ENCODE measurements around the gene MED22. TPM values are rescaled to one million over a fixed set of nuclear protein-coding genes. Genes with fewer than 3 reads are reported as not detected.
A peak's percentile ranks its signal among the peaks of the same experiment; 100 is the strongest.
"Not testable (repeated sequence)": the region's sequence is repeated elsewhere in the genome, so short reads cannot be mapped to it uniquely, and the experiment has no call there.

Gene MED22
- total RNA-seq, 2 donors from 2014 or later: 28.6 to 28.9 TPM

GRCh38 chr9:133344071-133344470 lies 3.9 kb downstream of the MED22 start:
- no peak for DNase-seq (ENCODE audit: low spot score)
- intact Hi-C loops (cut with DNase I): no loop called here

DNA sequence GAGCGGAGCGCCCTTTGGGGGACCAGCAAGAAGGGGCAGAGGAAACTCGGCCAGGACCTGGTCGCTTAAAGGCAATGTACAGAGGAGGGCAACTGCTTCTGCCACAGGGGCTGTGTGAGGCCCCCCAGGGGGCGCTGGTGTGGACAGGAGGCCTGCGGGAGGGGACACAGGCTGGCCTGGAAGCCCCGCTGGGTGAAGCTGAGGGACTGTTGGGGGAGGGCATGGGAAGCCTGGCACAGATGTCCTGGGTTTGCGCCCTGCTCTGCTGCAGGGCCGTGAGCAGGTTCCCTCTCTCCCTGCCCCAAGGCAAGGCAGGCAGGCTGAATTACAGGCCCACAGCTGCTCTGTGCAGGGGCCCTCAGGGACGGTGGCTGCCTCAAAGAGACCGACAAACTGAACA lies 5.4 kb downstream of the MED22 start:
- intact Hi-C loops (cut with DNase I): no loop called here
- DNase-seq (ENCODE audit: low spot score): no peak

GRCh38 chr9:133342069-133342406 lies 5.9 kb downstream of the MED22 start:
- DNase-seq (ENCODE audit: low spot score): no peak
- intact Hi-C loops (cut with DNase I): no loop called here

DNA sequence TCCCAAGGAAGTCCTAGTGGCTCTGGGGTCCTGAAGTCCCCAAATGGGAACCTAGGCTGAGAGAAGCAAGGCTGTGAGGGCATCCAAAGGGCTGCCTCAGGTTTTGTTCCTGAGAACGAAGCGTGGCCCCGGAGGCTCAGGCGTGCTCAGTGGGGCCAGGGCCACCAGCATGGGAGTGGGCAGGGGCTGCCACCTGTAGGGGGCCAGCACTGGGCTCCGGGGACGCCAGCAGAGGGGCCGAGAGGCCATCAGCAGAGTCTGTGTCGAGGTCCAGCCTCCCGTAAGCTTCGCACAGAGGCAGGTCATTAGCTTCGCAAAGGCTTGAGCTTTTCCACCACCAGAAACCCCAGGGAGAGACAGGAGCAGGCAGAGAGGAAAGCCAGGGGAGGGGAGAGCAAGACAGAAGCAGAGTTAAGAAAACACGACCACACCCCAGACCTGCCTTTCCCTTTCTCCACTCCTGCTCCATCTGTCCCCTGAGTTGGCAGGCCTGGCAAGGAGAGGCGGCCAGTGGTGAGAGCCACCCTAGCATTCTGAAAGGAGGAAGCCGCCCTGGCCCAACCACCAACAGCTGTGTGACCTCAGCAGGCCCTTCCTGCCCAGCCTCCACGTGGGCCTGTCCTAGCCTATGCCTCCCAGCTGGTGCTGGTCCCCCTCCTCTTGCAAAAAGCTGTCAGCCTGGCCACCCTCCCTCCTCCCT lies 6.4 kb downstream of the MED22 start:
- intact Hi-C loops (cut with DNase I): no loop called here
- DNase-seq (ENCODE audit: low spot score): peak; percentile 92

DNA sequence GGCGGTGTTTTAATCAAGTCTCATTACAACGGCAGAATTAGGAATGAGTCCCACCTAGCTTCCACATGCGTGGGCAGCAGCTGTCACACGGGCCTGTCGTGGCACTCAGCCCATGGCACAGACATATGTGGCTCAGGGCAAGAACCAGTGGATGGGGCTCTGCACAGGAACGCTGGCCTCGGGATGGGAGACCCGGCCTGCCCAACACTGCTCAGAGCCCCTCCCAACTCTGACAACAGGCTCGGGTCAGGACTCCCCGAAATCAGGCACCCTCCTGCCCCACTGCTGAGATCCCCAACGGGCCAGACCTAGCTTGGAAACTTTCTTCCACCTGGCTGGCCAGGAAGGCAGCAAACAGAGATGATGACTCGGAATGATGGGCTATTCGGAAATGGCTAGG lies 7.0 kb downstream of the MED22 start:
- DNase-seq (ENCODE audit: low spot score): no peak
- intact Hi-C loops (cut with DNase I): no loop called here

DNA sequence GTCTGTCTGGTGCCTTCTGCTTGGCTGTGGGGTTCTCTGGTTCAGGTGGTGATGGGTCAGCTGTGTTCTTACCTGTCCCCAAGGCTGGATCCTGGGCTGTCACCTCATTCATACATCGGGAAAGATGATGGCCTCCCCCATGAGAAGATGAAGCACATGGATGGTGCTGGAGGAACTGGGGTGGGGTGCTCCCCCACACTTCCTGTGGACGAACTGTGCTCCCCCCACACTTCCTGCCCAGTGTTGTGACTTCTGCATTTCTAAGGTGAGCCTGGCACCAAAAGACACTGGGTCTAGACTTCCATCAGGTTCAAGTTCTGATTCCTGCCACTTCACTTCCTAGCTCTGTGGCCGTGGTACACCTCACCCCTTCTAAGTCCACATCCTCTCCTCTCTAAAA lies 7.7 kb downstream of the MED22 start:
- DNase-seq (ENCODE audit: low spot score): no peak
- intact Hi-C loops (cut with DNase I): no loop called here

DNA sequence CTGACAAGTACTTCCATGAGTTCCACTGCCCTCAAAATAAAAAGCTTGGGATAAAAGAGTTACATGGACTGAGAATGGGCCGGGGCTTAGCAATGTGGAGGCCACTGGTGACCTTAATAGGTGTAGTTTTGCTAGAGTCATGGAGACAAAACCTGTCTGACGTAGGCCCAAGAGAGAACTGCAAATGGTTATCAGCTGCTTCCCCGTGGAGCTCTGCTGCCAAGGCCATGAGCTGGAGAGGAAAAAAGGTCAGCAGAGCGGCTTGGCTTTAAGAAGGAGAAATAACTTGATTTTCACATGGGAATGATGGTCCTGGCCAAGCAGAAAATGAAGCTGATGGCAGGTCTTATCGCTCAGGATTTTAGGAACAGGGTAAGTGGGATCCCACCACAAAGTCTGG lies 8.3 kb downstream of the MED22 start:
- intact Hi-C loops (cut with DNase I): no loop called here
- no peak for DNase-seq (ENCODE audit: low spot score)

DNA sequence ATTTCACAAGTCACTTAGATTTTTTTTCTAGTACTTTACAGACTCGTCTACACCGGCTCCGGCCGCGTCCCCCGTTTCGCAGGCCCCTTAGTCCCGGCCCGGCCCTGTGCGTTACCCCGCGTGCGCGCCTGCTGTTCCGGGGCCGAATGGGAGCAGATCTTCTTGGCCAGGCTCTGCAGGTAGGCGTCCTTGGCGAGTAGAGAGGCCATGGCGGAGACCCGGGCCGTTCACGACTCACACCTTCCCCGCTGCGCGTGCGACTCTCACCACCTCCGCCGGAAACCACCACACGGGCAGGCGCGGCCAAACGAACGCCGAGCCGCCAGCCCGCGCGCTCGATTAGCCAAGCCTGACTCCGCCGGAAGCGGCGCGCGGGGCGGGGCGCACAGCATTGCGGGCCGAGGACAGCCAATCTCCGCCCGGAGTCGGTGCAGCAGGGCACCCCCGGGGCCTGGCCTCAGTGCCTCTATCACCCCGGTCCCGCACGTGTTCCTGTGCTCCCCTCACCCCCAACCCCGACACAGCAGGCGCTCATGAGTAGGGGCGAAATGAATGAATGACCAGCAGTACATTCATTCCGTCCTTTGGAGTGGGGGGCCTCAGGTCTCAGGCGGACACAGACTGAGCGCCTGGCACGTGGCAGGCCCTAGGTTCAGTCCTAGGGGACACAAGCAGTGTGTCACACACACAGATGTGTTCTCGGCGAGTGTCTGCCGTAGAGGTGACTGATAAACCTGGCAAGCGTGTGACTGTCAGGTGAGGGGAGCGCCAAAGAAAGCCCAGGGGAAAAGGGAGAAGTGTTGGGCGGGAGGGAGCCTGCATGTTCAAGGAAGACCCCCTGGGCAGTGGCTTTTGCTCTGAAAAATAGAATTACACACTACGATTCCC lies 11.8 kb downstream of the MED22 start, which contains the start of gene SURF6:
SURF6 (minus strand) TSS at position 265 of the 888 bp plus-strand sequence; CDS start at position 209, 56 bp downstream.
- DNase-seq (ENCODE audit: low spot score): peak; percentile 98
- intact Hi-C loops (cut with DNase I): no loop called here

GRCh38 chr9:133334888-133335287 lies 13.0 kb downstream of the MED22 start:
- peak; percentile 23 for DNase-seq (ENCODE audit: low spot score)

GRCh38 chr9:133334161-133334560 lies 13.8 kb downstream of the MED22 start:
- peak; percentile 5 for DNase-seq (ENCODE audit: low spot score)

More at GRCh38 chr9:133334888-133335287, 13.0 kb downstream of the MED22 start:
- intact Hi-C loops (cut with DNase I): not testable (repeated sequence)

GRCh38 chr9:133333566-133333965 lies 14.4 kb downstream of the MED22 start:
- intact Hi-C loops (cut with DNase I): no loop called here

More at GRCh38 chr9:133334161-133334560, 13.8 kb downstream of the MED22 start:
- intact Hi-C loops (cut with DNase I): no loop called here

DNA sequence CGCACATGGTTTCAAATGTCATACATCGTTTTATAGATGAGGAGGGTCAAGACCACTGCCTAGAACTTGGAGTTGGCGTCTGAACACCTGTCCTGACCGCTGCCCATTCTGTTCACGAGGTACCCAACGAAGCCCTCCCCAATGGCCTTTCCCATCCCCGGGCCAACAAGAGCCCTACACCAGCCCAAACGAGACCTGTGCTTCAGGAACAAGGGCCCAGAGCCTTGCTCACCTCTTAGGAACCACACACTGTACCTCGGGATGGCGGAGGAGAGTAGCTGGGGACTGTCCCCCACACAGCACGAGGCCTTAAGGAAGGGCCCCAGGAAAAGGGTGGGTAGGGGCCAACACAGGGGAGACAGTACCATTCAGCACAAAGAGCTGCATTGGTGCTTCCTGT lies 14.9 kb downstream of the MED22 start:
- no peak for DNase-seq (ENCODE audit: low spot score)

More at GRCh38 chr9:133333566-133333965, 14.4 kb downstream of the MED22 start:
- DNase-seq (ENCODE audit: low spot score): no peak

DNA sequence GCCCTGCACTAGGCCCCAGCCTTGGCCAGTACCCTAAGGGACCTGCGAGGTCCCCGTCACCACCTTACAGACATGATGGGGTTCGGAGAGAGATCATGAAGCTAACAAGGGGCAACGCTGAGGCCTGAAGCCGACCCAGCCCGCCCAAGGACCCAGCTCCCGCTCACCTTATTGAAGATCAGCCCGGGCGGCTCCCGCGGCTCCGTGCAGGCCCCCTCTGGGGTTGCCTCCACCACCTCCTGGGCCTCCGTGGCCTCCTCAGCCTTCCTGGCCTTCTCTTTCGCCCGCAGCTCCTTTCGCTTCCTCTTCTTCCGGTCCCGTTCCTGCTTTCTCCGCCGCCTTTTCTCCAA lies 15.6 kb downstream of the MED22 start:
- intact Hi-C loops (cut with DNase I): no loop called here
- no peak for DNase-seq (ENCODE audit: low spot score)

More for the DNA sequence above, 14.9 kb downstream of the MED22 start:
- intact Hi-C loops (cut with DNase I): no loop called here

- intact Hi-C loops (cut with DNase I): no loop called here
- DNase-seq (ENCODE audit: low spot score): no peak
These were observed 16.1 kb downstream of the MED22 start for GRCh38 chr9:133331641-133332380.

DNA sequence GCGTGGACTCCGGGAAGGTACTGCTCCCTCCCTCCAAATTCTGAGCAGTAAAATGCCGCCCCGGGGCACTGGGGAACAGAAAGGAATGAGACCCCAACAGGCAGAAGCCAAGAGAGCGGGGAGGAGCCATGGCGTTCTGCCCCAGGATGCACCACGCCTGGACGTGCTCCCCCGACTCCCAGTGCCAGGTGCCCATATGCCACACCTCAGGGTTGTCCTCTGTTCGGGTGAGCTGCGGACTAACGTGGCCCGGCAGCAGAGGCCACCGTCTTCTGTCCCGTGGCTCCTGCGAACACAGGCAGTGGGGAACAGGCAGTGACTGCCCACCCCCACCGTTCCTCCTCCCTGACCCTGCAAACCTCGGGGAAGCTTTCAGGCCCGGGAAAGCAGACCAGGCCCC lies 16.7 kb downstream of the MED22 start:
- intact Hi-C loops (cut with DNase I): no loop called here
- DNase-seq (ENCODE audit: low spot score): no peak

DNA sequence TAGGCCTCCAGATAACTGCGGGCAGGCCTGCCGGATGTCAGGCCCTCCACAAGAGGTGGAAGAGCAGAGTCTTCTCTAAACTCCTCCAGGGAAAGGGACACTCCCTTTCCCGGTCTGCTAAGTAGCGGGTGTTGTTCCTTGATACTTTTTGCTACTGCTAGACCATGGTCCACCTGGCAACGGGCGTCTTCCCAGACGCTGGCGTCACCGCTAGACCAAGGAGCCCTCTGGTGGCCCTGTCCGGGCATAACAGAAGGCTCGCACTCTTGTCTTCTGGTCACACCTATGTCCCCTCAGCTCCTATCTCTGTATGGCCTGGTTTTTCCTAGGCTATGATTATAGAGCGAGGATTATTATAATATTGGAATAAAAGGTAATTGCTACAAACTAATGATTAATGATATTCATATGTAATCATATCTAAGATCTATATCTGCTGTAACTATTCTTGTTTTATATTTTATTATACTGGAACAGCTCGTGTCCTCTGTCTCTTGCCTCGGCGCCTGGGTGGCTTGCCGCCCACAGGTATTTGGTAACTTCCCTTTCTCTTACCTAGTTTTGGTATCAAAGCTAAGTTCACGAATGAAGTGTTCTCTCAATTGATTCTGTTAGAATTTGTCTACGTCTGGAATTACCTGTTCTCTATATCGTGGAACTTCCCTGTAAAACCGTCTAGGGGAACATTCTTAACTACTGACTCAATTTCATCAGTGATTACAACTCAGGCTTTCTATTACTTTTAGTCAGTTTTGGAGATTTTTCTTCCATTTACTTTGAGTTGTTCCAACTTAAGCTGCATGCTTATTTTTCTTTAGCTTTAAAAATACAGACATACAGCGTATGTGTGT lies 18.4 kb downstream of the MED22 start:
- intact Hi-C loops (cut with DNase I): loop anchor here in 1 of 2 donors (10.0 kb wide), 1 partner anchor 145 kb away; no protein-coding TSS in a partner anchor
- DNase-seq (ENCODE audit: low spot score): not testable (repeated sequence)

GRCh38 chr9:133327834-133328484 lies 20.0 kb downstream of the MED22 start:
- DNase-seq (ENCODE audit: low spot score): no peak
- intact Hi-C loops (cut with DNase I): loop anchor here in 1 of 2 donors (10.0 kb wide), 1 partner anchor 143 kb away; no protein-coding TSS in a partner anchor

DNA sequence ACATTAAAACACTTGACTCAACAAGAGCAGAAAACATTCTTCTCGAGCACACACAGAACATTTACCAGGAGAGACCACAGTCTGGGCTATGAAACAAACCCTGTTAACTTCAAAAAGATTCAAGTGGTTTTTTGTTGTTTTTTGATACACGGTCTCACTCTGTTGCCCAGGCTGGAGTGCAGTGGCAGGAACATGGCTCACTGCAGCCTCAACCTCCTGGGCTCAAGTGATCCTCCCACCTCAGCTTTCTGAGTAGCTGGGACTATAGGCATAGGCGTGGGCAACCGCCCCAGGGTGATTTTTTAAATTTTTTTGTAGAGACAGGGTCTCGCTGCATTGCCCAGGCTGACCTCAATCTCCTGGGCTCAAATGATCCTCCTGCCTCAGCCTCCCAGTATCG lies 20.9 kb downstream of the MED22 start:
- not testable (repeated sequence) for DNase-seq (ENCODE audit: low spot score)
- intact Hi-C loops (cut with DNase I): loop anchor here in 1 of 2 donors (10.0 kb wide), 1 partner anchor 142 kb away; no protein-coding TSS in a partner anchor

All from posterior vena cava (tissue), 2 donors.